GM19372 (cell line): ENCODE measurements around the gene HNF4A.
"Not testable (repeated sequence)": the region's sequence is repeated elsewhere in the genome, so short reads cannot be mapped to it uniquely, and the experiment has no call there.

Experiments used
- ATAC-seq: cut with Tn5 transposase; IDR thresholded peaks from one replicate; pipeline ENCODE4 v1.9.1; 2021; ENCODE audit warnings: mild to moderate bottlenecking, low read depth, moderate library complexity; ENCODE audit not compliant: unreplicated experiment

The HNF4A gene

GRCh38 chr20:44344723-44345122, 10.8 kb upstream of the HNF4A start:
- ATAC-seq, result no peak

GRCh38 chr20:44345147-44345546, 10.4 kb upstream of the HNF4A start:
- ATAC-seq, result no peak

- ATAC-seq, result not testable (repeated sequence)
Measured at GRCh38 chr20:44345941-44346340, 9.6 kb upstream of the HNF4A start.

GRCh38 chr20:44348168-44348659, 7.3 kb upstream of the HNF4A start:
- no peak for ATAC-seq

- ATAC-seq, result no peak
Measured at GRCh38 chr20:44349349-44349748, 6.2 kb upstream of the HNF4A start.

GRCh38 chr20:44350567-44350966, 4.9 kb upstream of the HNF4A start:
- no peak for ATAC-seq

- ATAC-seq, result no peak
Measured at GRCh38 chr20:44354979-44355497, 461 bp upstream of the HNF4A start.

GRCh38 chr20:44356353-44356723, 839 bp downstream of the HNF4A start:
- no peak for ATAC-seq

GRCh38 chr20:44357020-44357419, 1.5 kb downstream of the HNF4A start:
- no peak for ATAC-seq

- no peak for ATAC-seq
Measured at GRCh38 chr20:44357555-44358125, 2.1 kb downstream of the HNF4A start.

GRCh38 chr20:44358776-44359175, 3.3 kb downstream of the HNF4A start:
- ATAC-seq, result no peak

GRCh38 chr20:44360221-44360620, 4.7 kb downstream of the HNF4A start:
- no peak for ATAC-seq

- no peak for ATAC-seq
Measured at GRCh38 chr20:44361021-44361420, 5.5 kb downstream of the HNF4A start.

GRCh38 chr20:44362466-44362940, 7.0 kb downstream of the HNF4A start:
- no peak for ATAC-seq

GRCh38 chr20:44364068-44364467, 8.6 kb downstream of the HNF4A start:
- no peak for ATAC-seq

- no peak for ATAC-seq
Measured at GRCh38 chr20:44364780-44365179, 9.3 kb downstream of the HNF4A start.

- no peak for ATAC-seq
Measured at GRCh38 chr20:44367746-44368145, 12.2 kb downstream of the HNF4A start.

GRCh38 chr20:44370639-44371218, 15.2 kb downstream of the HNF4A start:
- ATAC-seq, result no peak

GRCh38 chr20:44382641-44383040, 27.1 kb downstream of the HNF4A start:
- no peak for ATAC-seq

- no peak for ATAC-seq
Measured at GRCh38 chr20:44384423-44385027, 29.0 kb downstream of the HNF4A start.

- no peak for ATAC-seq
Measured at GRCh38 chr20:44388466-44389023, 33.0 kb downstream of the HNF4A start.
